HCT116 (cell line): ENCODE measurements around the gene ITIH4. TPM values are rescaled to one million over a fixed set of nuclear protein-coding genes. Genes with fewer than 3 reads are reported as not detected.

Experiments
- ATAC-seq: fragments of 200-7000 bp; cut with Tn5 transposase; 2 replicates; pipeline ENCODE4 v1.9.1; 2020; ENCODE audit warnings: mild to moderate bottlenecking, moderate library complexity
- BruUV-seq: library from RNA; stranded (reverse); fragments of 400-500 nt; replicated peaks from 2 replicates; lab custom pipeline; 2021; lab: Mats Ljungman, UMichigan
- CTCF ChIA-PET: fragments of 300-600 bp; sonication (Branson Sonifier 250); formaldehyde crosslinking; loops from one replicate; lab custom pipeline; 2021; ENCODE audit warnings: antibody characterized with exemption; lab: Charles Lee
- POLR2A ChIA-PET: fragments of 300-600, 350-600 bp; sonication (Branson Sonifier 250); formaldehyde crosslinking; loops from one replicate; lab custom pipeline; 2021; ENCODE audit warnings: antibody characterized with exemption; lab: Charles Lee
- RAD21 ChIA-PET, 2 experiments: fragments of 300-600 bp; sonication (Branson Sonifier 250); formaldehyde crosslinking; loops; one replicate each; lab custom pipeline; 2023; ENCODE audit warnings: low total read pairs in 2 of 2; ENCODE audit not compliant: uncharacterized antibody in 2 of 2, unreplicated experiment in 2 of 2, low non-redundant PET in 1 of 2; lab: Charles Lee
- DNase-seq: peaks from one replicate; pipeline ENCODE4 v3.0.0-alpha.2; 2010; ENCODE audit warnings: low read depth, low spot score
- H2AFZ ChIP-seq: fragments of 200-600 bp; shearing (Covaris generic), sonication (generic); 2 replicates; pipeline ENCODE4 v1.6.1; 2017; ENCODE audit warnings: low read depth, mixed run types, mixed read lengths, antibody characterized with exemption, low read length; ENCODE audit not compliant: poor library complexity, severe bottlenecking
- H3K27ac ChIP-seq: 2 replicates; pipeline ENCODE4 v1.5.1; 2012; ENCODE audit warnings: low read depth, low read length
- H3K27me3 ChIP-seq: fragments of 200-600 bp; sonication (generic); 2 replicates; pipeline ENCODE4 v1.6.1; 2016; ENCODE audit warnings: mixed run types, low read length, mixed read lengths; ENCODE audit not compliant: insufficient read depth
- H3K36me3 ChIP-seq, 2 experiments: fragments of 200-500 bp in 1 of 2; fragments of 200-600 bp in 1 of 2; sonication (Bioruptor generic) in 1 of 2; sonication (generic) in 1 of 2; 2 replicates each; pipeline versions ENCODE4 v1.5.1 to v1.6.1; 2014 to 2016; ENCODE audit warnings: low read length in 2 of 2, inconsistent platforms in 1 of 2, mixed read lengths in 1 of 2, mixed run types in 1 of 2; ENCODE audit not compliant: insufficient read depth in 2 of 2, control insufficient read depth in 1 of 2
- H3K4me1 ChIP-seq, 2 experiments: fragments of 200-600 bp in 1 of 2; sonication (generic) in 1 of 2; 2 replicates each; pipeline versions ENCODE4 v1.5.1 to v1.6.1; 2012 to 2017; ENCODE audit warnings: low read length in 2 of 2, inconsistent platforms in 1 of 2, mild to moderate bottlenecking in 1 of 2, mixed read lengths in 1 of 2, mixed run types in 1 of 2, moderate library complexity in 1 of 2; ENCODE audit not compliant: insufficient read depth in 2 of 2, control insufficient read depth in 1 of 2
- H3K4me2 ChIP-seq: fragments of 200-600 bp; sonication (generic); 2 replicates; pipeline ENCODE4 v1.6.1; 2017; ENCODE audit warnings: mixed run types, low read length, mixed read lengths
- H3K4me3 ChIP-seq, 2 experiments: fragments of 200-600 bp in 1 of 2; sonication (generic) in 1 of 2; replicated peaks in 1 of 2; 2 replicates each; pipeline ENCODE4 v1.5.1; 2011 to 2016; ENCODE audit warnings: low read length in 2 of 2, control low read depth in 1 of 2, low read depth in 1 of 2, mild to moderate bottlenecking in 1 of 2, mixed read lengths in 1 of 2, mixed run types in 1 of 2
- H3K79me2 ChIP-seq: fragments of 200-600 bp; sonication (generic); 2 replicates; pipeline ENCODE4 v1.6.1; 2017; ENCODE audit warnings: mild to moderate bottlenecking, mixed run types, low read length, moderate library complexity, mixed read lengths; ENCODE audit not compliant: insufficient read depth
- H3K9ac ChIP-seq: fragments of 200-600 bp; sonication (generic); 2 replicates; pipeline ENCODE4 v1.6.1; 2016; ENCODE audit warnings: low read length, mixed read lengths
- H3K9me2 ChIP-seq: fragments of 200-600 bp; sonication (generic), shearing (Covaris generic); 2 replicates; pipeline ENCODE4 v1.6.1; 2017; ENCODE audit warnings: mixed run types, mild to moderate bottlenecking, moderate library complexity; ENCODE audit not compliant: insufficient read depth
- H3K9me3 ChIP-seq, 2 experiments: fragments of 200-500 bp in 1 of 2; fragments of 200-600 bp in 1 of 2; sonication (Bioruptor generic) in 1 of 2; sonication (generic) in 1 of 2; 2 replicates each; pipeline ENCODE4 v1.6.1; 2014 to 2017; ENCODE audit warnings: low read length in 2 of 2, mixed read lengths in 2 of 2, inconsistent platforms in 1 of 2, low read depth in 1 of 2, mild to moderate bottlenecking in 1 of 2, mixed run types in 1 of 2, moderate library complexity in 1 of 2; ENCODE audit not compliant: control insufficient read depth in 1 of 2, insufficient read depth in 1 of 2
- H4K20me1 ChIP-seq: fragments of 200-600 bp; sonication (generic), shearing (Covaris generic); 2 replicates; pipeline ENCODE4 v1.6.1; 2017; ENCODE audit warnings: mixed run types, mild to moderate bottlenecking, moderate library complexity; ENCODE audit not compliant: insufficient read depth
- CBX3 ChIP-seq: IDR thresholded peaks from 2 replicates; pipeline ENCODE4 v1.6.1; 2012; ENCODE audit warnings: low read depth
- CEBPB ChIP-seq: IDR thresholded peaks from 2 replicates; pipeline ENCODE4 v1.6.1; 2012; ENCODE audit warnings: low read depth
- EGR1 ChIP-seq: IDR thresholded peaks from 2 replicates; pipeline ENCODE4 v1.6.1; 2012; ENCODE audit warnings: low read depth
- EZH2 ChIP-seq: fragments of 200-600 bp; sonication (generic); IDR thresholded peaks from 2 replicates; pipeline ENCODE4 v1.6.1; 2017; ENCODE audit warnings: antibody characterized with exemption, mixed run types
- EZH2phosphoT487 ChIP-seq: fragments of 200-600 bp; IDR thresholded peaks from 2 replicates; pipeline ENCODE4 v1.6.1; 2018; ENCODE audit warnings: antibody characterized with exemption, borderline replicate concordance
- FOSL1 ChIP-seq: IDR thresholded peaks from 2 replicates; pipeline ENCODE4 v1.6.1; 2012; ENCODE audit warnings: low read depth
- POLR2AphosphoS5 ChIP-seq: IDR thresholded peaks from 2 replicates; pipeline ENCODE4 v1.6.1; 2011; ENCODE audit warnings: mild to moderate bottlenecking, low read depth, low read length, moderate library complexity
- RAD21 ChIP-seq: IDR thresholded peaks from 2 replicates; pipeline ENCODE4 v1.6.1; 2012; ENCODE audit warnings: low read depth, mild to moderate bottlenecking
- SIN3A ChIP-seq: IDR thresholded peaks from 2 replicates; pipeline ENCODE4 v1.6.1; 2012; ENCODE audit warnings: low read depth
- SP1 ChIP-seq: IDR thresholded peaks from 2 replicates; pipeline ENCODE4 v1.6.1; 2012; ENCODE audit warnings: low read depth
- SRF ChIP-seq: IDR thresholded peaks from 2 replicates; pipeline ENCODE4 v1.6.1; 2012; ENCODE audit warnings: low read depth
- intact Hi-C: fragments of 100-400 bp; cut with micrococcal nuclease; formaldehyde crosslinking; loops from 2 replicates; pipeline ENCODE4 v1.10.0; 2022
- total RNA-seq: library from RNA; stranded (reverse); gene quantifications from one replicate; pipeline ENCODE4 v1.2.1, GENCODE V29; 2021; ENCODE audit not compliant: unreplicated experiment
- TF ChIP-seq, protein P1 (sequence below), 3 experiments: fragments of 200-600 bp in 1 of 3; sonication (generic) in 1 of 3; IDR thresholded peaks in 2 of 3; conservative IDR thresholded peaks in 1 of 3; 2 replicates each; pipeline ENCODE4 v1.5.1; 2012 to 2017; ENCODE audit warnings: low read depth in 2 of 3, low read length in 2 of 3, antibody characterized with exemption in 1 of 3, borderline replicate concordance in 1 of 3, control low read depth in 1 of 3, mild to moderate bottlenecking in 1 of 3, mixed read lengths in 1 of 3, mixed run types in 1 of 3, moderate library complexity in 1 of 3; ENCODE audit not compliant: insufficient read depth in 1 of 3
- TF ChIP-seq, protein P2 (sequence below): IDR thresholded peaks from 2 replicates; pipeline ENCODE4 v1.6.1; 2012; ENCODE audit warnings: low read depth

ITIH4 gene
- total RNA-seq, 1 experiment from 2014 or later: 4.1 TPM

DNA sequence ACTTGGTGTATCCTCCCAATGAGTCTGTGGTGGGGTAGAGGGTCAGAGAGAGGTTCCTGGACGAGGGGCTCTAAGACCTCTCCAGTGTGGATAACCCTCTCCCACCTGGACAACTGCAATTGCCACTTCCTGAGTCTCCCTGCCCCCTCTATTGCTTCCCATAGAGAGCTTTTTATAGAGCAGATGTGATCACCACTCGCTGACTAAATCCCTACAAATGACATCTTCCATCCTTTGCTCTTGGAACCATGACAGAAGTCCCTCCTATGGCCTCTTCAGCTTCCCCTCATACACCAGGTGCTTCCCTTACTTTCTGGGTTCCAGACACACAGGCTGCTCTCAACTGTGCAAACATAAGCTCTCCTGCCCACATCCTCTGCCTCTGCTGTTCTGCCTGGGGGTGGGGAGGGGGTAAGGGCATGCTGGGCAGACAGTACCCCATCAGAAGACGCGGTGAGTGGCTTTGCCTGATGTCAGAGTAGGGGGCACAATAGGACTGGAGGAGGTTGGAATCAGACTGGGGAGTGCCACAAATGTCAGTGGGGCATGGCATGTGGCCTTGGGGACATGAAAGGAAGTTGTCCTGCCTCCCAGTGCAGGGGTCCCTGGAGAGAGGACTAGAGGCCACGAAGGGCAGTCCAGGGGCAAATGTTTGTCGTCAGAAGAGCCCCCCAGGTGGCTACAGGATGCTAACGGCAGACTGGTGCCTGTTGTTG lies 20.7 kb downstream of the ITIH4 start:
- no peaks in the 10 kb centered on the region for H3K27me3 ChIP-seq
- no peaks in the 10 kb centered on the region for H3K36me3 ChIP-seq
- RAD21 ChIA-PET: no interaction called here
- H4K20me1 ChIP-seq: no peaks in the 10 kb centered on the region
- DNase-seq: no peak
- POLR2A ChIA-PET: no interaction called here
- BruUV-seq: no TSS peak
- no peaks in the 10 kb centered on the region for H3K4me1 ChIP-seq
- H3K4me2 ChIP-seq: no peak overlapping the region
- no peak for TF ChIP-seq CBX3
- TF ChIP-seq, protein P1, sequence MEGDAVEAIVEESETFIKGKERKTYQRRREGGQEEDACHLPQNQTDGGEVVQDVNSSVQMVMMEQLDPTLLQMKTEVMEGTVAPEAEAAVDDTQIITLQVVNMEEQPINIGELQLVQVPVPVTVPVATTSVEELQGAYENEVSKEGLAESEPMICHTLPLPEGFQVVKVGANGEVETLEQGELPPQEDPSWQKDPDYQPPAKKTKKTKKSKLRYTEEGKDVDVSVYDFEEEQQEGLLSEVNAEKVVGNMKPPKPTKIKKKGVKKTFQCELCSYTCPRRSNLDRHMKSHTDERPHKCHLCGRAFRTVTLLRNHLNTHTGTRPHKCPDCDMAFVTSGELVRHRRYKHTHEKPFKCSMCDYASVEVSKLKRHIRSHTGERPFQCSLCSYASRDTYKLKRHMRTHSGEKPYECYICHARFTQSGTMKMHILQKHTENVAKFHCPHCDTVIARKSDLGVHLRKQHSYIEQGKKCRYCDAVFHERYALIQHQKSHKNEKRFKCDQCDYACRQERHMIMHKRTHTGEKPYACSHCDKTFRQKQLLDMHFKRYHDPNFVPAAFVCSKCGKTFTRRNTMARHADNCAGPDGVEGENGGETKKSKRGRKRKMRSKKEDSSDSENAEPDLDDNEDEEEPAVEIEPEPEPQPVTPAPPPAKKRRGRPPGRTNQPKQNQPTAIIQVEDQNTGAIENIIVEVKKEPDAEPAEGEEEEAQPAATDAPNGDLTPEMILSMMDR (IDR thresholded peaks at IDR 0.05 in 2 of 3, conservative IDR thresholded peaks at IDR 0.05 in 1 of 3; ENCODE audit: borderline replicate concordance in 1 of 3, insufficient read depth in 1 of 3, low read depth in 2 of 3, low read length in 2 of 3): no peak
- TF ChIP-seq EZH2phosphoT487: no peak
- no peak for TF ChIP-seq EZH2
- no peak for TF ChIP-seq CEBPB
- TF ChIP-seq SIN3A: no peak
- no peak for TF ChIP-seq FOSL1
- no peak for TF ChIP-seq RAD21
- TF ChIP-seq EGR1: no peak
- TF ChIP-seq, protein P2, sequence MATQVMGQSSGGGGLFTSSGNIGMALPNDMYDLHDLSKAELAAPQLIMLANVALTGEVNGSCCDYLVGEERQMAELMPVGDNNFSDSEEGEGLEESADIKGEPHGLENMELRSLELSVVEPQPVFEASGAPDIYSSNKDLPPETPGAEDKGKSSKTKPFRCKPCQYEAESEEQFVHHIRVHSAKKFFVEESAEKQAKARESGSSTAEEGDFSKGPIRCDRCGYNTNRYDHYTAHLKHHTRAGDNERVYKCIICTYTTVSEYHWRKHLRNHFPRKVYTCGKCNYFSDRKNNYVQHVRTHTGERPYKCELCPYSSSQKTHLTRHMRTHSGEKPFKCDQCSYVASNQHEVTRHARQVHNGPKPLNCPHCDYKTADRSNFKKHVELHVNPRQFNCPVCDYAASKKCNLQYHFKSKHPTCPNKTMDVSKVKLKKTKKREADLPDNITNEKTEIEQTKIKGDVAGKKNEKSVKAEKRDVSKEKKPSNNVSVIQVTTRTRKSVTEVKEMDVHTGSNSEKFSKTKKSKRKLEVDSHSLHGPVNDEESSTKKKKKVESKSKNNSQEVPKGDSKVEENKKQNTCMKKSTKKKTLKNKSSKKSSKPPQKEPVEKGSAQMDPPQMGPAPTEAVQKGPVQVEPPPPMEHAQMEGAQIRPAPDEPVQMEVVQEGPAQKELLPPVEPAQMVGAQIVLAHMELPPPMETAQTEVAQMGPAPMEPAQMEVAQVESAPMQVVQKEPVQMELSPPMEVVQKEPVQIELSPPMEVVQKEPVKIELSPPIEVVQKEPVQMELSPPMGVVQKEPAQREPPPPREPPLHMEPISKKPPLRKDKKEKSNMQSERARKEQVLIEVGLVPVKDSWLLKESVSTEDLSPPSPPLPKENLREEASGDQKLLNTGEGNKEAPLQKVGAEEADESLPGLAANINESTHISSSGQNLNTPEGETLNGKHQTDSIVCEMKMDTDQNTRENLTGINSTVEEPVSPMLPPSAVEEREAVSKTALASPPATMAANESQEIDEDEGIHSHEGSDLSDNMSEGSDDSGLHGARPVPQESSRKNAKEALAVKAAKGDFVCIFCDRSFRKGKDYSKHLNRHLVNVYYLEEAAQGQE: no peak
- TF ChIP-seq SRF: no peak
- TF ChIP-seq SP1: no peak
- TF ChIP-seq POLR2AphosphoS5: no peak
- H3K9ac ChIP-seq: no peak overlapping the region
- no peaks in the 10 kb centered on the region for H3K9me3 ChIP-seq
- no peaks in the 10 kb centered on the region for H3K79me2 ChIP-seq
- H3K9me2 ChIP-seq: no peaks in the 10 kb centered on the region
- intact Hi-C loops: no loop called here
- ATAC-seq: no peak
- no peak overlapping the region for H2AFZ ChIP-seq
- CTCF ChIA-PET: interaction anchor here (1.4 kb wide), 1 partner anchor 11 kb away, joined by 4 read pairs; no protein-coding TSS in a partner anchor
- H3K4me3 ChIP-seq: no peak overlapping the region
- no peak overlapping the region for H3K27ac ChIP-seq
